Measurements from ENCODE around the gene MLIP.

Gene MLIP

GRCh38 chr6:54085047-54085446 is 26.2 kb upstream of the MLIP start:
- in situ Hi-C loops (cut with MboI; ENCODE audit: low pct_unique_long_range_greater_than_20kb, low sequenced_read_pairs, unreplicated experiment): no loop called here
- DNase-seq (ENCODE audit: low spot score): no peak
- no peak for TF ChIP-seq CTCF (IDR thresholded peaks at IDR 0.05; ENCODE audit: extremely low read depth, insufficient read depth, missing control alignments)

GRCh38 chr6:54085541-54085940 is 25.7 kb upstream of the MLIP start:
- DNase-seq (ENCODE audit: low spot score): no peak
- in situ Hi-C loops (cut with MboI; ENCODE audit: low pct_unique_long_range_greater_than_20kb, low sequenced_read_pairs, unreplicated experiment): no loop called here
- TF ChIP-seq CTCF (IDR thresholded peaks at IDR 0.05; ENCODE audit: extremely low read depth, insufficient read depth, missing control alignments): no peak

GRCh38 chr6:54086439-54086838 is 24.8 kb upstream of the MLIP start:
- in situ Hi-C loops (cut with MboI; ENCODE audit: low pct_unique_long_range_greater_than_20kb, low sequenced_read_pairs, unreplicated experiment): no loop called here
- TF ChIP-seq CTCF (IDR thresholded peaks at IDR 0.05; ENCODE audit: extremely low read depth, insufficient read depth, missing control alignments): no peak
- DNase-seq (ENCODE audit: low spot score): no peak

- DNase-seq (ENCODE audit: low spot score): no peak
- no peak for TF ChIP-seq CTCF (IDR thresholded peaks at IDR 0.05; ENCODE audit: extremely low read depth, insufficient read depth, missing control alignments)
- in situ Hi-C loops (cut with MboI; ENCODE audit: low pct_unique_long_range_greater_than_20kb, low sequenced_read_pairs, unreplicated experiment): no loop called here
These were observed 23.5 kb upstream of the MLIP start for GRCh38 chr6:54087721-54088120.

- no peak for DNase-seq (ENCODE audit: low spot score)
- TF ChIP-seq CTCF (IDR thresholded peaks at IDR 0.05; ENCODE audit: extremely low read depth, insufficient read depth, missing control alignments): no peak
- in situ Hi-C loops (cut with MboI; ENCODE audit: low pct_unique_long_range_greater_than_20kb, low sequenced_read_pairs, unreplicated experiment): no loop called here
These were observed 17.8 kb upstream of the MLIP start for GRCh38 chr6:54093326-54093948.

GRCh38 chr6:54094293-54094692 is 16.9 kb upstream of the MLIP start:
- TF ChIP-seq CTCF (IDR thresholded peaks at IDR 0.05; ENCODE audit: extremely low read depth, insufficient read depth, missing control alignments): no peak
- in situ Hi-C loops (cut with MboI; ENCODE audit: low pct_unique_long_range_greater_than_20kb, low sequenced_read_pairs, unreplicated experiment): no loop called here
- no peak for DNase-seq (ENCODE audit: low spot score)

- no peak for TF ChIP-seq CTCF (IDR thresholded peaks at IDR 0.05; ENCODE audit: extremely low read depth, insufficient read depth, missing control alignments)
- DNase-seq (ENCODE audit: low spot score): no peak
- in situ Hi-C loops (cut with MboI; ENCODE audit: low pct_unique_long_range_greater_than_20kb, low sequenced_read_pairs, unreplicated experiment): no loop called here
These were observed 16.5 kb upstream of the MLIP start for GRCh38 chr6:54094786-54095185.

All from GM13977 (cell line).